ENCODE measurements around the gene CHCHD3.

- TF ChIP-seq JUND (IDR thresholded peaks at IDR 0.05) (no peak), CTCF (IDR thresholded peaks at IDR 0.05; ENCODE audit: low read depth, low read length, missing input control) (no peak)
Measured at GRCh38 chr7:132768099-132768498, 313.8 kb downstream of the CHCHD3 start.

All from liver (tissue), 3 donors.